ENCODE data around the gene COMP.

DNA sequence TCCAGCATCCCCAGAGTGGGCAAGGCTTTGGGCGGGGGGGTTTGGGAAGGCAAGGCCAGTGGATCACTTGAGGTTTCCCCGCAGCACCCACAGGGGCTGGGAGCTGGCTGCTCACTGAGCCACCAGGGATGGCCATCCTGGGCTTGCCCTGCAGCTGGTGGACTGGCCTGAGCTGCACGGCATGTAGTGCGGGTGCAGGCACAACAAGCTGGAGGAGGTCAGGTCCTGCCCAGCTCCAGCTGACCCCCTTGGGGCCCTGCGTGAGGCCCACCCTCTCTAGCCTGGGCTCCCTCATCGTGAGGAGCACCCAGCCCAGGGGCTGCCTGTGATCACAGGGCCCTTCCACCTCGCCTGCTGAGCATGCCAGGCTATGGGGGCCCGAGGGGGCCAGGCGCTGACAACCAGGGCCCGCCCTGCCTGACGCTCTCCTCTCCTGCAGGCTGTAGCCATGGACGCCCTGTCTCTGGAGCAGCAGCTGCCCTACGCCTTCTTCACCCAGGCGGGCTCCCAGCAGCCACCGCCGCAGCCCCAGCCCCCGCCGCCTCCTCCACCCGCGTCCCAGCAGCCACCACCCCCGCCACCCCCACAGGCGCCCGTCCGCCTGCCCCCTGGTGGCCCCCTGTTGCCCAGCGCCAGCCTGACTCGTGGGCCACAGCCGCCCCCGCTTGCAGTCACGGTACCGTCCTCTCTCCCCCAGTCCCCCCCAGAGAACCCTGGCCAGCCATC is 22.9 kb downstream of the COMP start:
- TF ChIP-seq, protein P1, sequence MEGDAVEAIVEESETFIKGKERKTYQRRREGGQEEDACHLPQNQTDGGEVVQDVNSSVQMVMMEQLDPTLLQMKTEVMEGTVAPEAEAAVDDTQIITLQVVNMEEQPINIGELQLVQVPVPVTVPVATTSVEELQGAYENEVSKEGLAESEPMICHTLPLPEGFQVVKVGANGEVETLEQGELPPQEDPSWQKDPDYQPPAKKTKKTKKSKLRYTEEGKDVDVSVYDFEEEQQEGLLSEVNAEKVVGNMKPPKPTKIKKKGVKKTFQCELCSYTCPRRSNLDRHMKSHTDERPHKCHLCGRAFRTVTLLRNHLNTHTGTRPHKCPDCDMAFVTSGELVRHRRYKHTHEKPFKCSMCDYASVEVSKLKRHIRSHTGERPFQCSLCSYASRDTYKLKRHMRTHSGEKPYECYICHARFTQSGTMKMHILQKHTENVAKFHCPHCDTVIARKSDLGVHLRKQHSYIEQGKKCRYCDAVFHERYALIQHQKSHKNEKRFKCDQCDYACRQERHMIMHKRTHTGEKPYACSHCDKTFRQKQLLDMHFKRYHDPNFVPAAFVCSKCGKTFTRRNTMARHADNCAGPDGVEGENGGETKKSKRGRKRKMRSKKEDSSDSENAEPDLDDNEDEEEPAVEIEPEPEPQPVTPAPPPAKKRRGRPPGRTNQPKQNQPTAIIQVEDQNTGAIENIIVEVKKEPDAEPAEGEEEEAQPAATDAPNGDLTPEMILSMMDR (IDR thresholded peaks at IDR 0.05), result 0 out of 2 replicates have a peak, but pooled peaks have one; percentile 18
- no peak for TF ChIP-seq CREB1 (CRISPR knock-in tag; IDR thresholded peaks at IDR 0.05)
- no peak for TF ChIP-seq CBFB (CRISPR knock-in tag; IDR thresholded peaks at IDR 0.05; ENCODE audit: low read depth)
- TF ChIP-seq ZNF232 (CRISPR knock-in tag; IDR thresholded peaks at IDR 0.05), result no peak
- TF ChIP-seq, protein P2, sequence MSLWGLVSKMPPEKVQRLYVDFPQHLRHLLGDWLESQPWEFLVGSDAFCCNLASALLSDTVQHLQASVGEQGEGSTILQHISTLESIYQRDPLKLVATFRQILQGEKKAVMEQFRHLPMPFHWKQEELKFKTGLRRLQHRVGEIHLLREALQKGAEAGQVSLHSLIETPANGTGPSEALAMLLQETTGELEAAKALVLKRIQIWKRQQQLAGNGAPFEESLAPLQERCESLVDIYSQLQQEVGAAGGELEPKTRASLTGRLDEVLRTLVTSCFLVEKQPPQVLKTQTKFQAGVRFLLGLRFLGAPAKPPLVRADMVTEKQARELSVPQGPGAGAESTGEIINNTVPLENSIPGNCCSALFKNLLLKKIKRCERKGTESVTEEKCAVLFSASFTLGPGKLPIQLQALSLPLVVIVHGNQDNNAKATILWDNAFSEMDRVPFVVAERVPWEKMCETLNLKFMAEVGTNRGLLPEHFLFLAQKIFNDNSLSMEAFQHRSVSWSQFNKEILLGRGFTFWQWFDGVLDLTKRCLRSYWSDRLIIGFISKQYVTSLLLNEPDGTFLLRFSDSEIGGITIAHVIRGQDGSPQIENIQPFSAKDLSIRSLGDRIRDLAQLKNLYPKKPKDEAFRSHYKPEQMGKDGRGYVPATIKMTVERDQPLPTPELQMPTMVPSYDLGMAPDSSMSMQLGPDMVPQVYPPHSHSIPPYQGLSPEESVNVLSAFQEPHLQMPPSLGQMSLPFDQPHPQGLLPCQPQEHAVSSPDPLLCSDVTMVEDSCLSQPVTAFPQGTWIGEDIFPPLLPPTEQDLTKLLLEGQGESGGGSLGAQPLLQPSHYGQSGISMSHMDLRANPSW (CRISPR knock-in tag; conservative IDR thresholded peaks at IDR 0.05; ENCODE audit: low read depth), result no peak
- TF ChIP-seq, protein P3, sequence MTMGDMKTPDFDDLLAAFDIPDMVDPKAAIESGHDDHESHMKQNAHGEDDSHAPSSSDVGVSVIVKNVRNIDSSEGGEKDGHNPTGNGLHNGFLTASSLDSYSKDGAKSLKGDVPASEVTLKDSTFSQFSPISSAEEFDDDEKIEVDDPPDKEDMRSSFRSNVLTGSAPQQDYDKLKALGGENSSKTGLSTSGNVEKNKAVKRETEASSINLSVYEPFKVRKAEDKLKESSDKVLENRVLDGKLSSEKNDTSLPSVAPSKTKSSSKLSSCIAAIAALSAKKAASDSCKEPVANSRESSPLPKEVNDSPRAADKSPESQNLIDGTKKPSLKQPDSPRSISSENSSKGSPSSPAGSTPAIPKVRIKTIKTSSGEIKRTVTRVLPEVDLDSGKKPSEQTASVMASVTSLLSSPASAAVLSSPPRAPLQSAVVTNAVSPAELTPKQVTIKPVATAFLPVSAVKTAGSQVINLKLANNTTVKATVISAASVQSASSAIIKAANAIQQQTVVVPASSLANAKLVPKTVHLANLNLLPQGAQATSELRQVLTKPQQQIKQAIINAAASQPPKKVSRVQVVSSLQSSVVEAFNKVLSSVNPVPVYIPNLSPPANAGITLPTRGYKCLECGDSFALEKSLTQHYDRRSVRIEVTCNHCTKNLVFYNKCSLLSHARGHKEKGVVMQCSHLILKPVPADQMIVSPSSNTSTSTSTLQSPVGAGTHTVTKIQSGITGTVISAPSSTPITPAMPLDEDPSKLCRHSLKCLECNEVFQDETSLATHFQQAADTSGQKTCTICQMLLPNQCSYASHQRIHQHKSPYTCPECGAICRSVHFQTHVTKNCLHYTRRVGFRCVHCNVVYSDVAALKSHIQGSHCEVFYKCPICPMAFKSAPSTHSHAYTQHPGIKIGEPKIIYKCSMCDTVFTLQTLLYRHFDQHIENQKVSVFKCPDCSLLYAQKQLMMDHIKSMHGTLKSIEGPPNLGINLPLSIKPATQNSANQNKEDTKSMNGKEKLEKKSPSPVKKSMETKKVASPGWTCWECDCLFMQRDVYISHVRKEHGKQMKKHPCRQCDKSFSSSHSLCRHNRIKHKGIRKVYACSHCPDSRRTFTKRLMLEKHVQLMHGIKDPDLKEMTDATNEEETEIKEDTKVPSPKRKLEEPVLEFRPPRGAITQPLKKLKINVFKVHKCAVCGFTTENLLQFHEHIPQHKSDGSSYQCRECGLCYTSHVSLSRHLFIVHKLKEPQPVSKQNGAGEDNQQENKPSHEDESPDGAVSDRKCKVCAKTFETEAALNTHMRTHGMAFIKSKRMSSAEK (CRISPR knock-in tag; IDR thresholded peaks at IDR 0.05; ENCODE audit: borderline replicate concordance), result no peak

All from WTC11 (cell line).